Stomach (tissue), 4 donors: ENCODE data around the gene ROBO1.

Experiments used
- CTCF ChIP-seq, 7 experiments: fragments of 450-650 bp in 4 of 7; fragments of 200-600 bp in 3 of 7; sonication (generic) in 3 of 7; IDR thresholded peaks; one replicate each; pipeline ENCODE4 v1.5.1; 2016 to 2019; ENCODE audit warnings: antibody characterized with exemption in 7 of 7, control low read depth in 2 of 7, mild to moderate bottlenecking in 1 of 7
- POLR2AphosphoS5 ChIP-seq, 3 donors: sonication (generic); formaldehyde crosslinking; IDR thresholded peaks; one replicate each; pipeline ENCODE4 v1.6.1; 2016; ENCODE audit warnings: antibody characterized with exemption in 3 of 3

- TF ChIP-seq CTCF (IDR thresholded peaks at IDR 0.05) (no peak), POLR2AphosphoS5 (IDR thresholded peaks at IDR 0.05) (no peak)
Observed at GRCh38 chr3:78990156-78990555, 777.6 kb downstream of the ROBO1 start.
